H9 (cell line): ENCODE results near the gene TMEM163. TPM values are rescaled to one million over a fixed set of nuclear protein-coding genes. Genes with fewer than 3 reads are reported as not detected.

ENCODE experiments used
- DNase-seq: peaks from one replicate; pipeline ENCODE4 v3.0.0-alpha.2; 2017
- H2AFZ ChIP-seq: one replicate; pipeline ENCODE4 v1.6.1; 2013; ENCODE audit warnings: mild to moderate bottlenecking, low read length, control low read depth, moderate library complexity
- H2AK5ac ChIP-seq: 2 replicates; pipeline ENCODE4 v1.6.1; 2013; ENCODE audit warnings: low read length, control low read depth, mixed read lengths; ENCODE audit not compliant: insufficient read length
- H2BK120ac ChIP-seq: one replicate; pipeline ENCODE4 v1.6.1; 2013; ENCODE audit warnings: low read depth, mild to moderate bottlenecking, low read length, control low read depth, inconsistent platforms; ENCODE audit not compliant: poor library complexity, severe bottlenecking
- H2BK12ac ChIP-seq: 2 replicates; pipeline ENCODE4 v1.6.1; 2013; ENCODE audit warnings: low read length, control low read depth, mixed read lengths, low read depth; ENCODE audit not compliant: insufficient read length
- H2BK15ac ChIP-seq: 2 replicates; pipeline ENCODE4 v1.6.1; 2013; ENCODE audit warnings: low read depth, low read length, control low read depth
- H2BK20ac ChIP-seq: one replicate; pipeline ENCODE4 v1.6.1; 2013; ENCODE audit warnings: low read depth, mild to moderate bottlenecking, low read length, control low read depth, inconsistent platforms; ENCODE audit not compliant: poor library complexity, severe bottlenecking
- H2BK5ac ChIP-seq: 2 replicates; pipeline ENCODE4 v1.6.1; 2013; ENCODE audit warnings: low read length, control low read depth, mixed read lengths; ENCODE audit not compliant: insufficient read length
- H3K14ac ChIP-seq: 2 replicates; pipeline ENCODE4 v1.6.1; 2013; ENCODE audit warnings: low read length, control low read depth; ENCODE audit not compliant: insufficient read depth
- H3K18ac ChIP-seq: 2 replicates; pipeline ENCODE4 v1.6.1; 2013; ENCODE audit warnings: low read depth, mild to moderate bottlenecking, mixed read lengths, low read length, control low read depth; ENCODE audit not compliant: insufficient read length
- H3K23ac ChIP-seq: 2 replicates; pipeline ENCODE4 v1.6.1; 2013; ENCODE audit warnings: low read length, control low read depth, mixed read lengths, low read depth; ENCODE audit not compliant: insufficient read length
- H3K23me2 ChIP-seq: 2 replicates; pipeline ENCODE4 v1.6.1; 2013; ENCODE audit warnings: low read depth, mild to moderate bottlenecking, mixed read lengths, low read length, control low read depth; ENCODE audit not compliant: insufficient read length, poor library complexity, severe bottlenecking
- H3K27ac ChIP-seq: 2 replicates; pipeline ENCODE4 v1.5.1; 2013; ENCODE audit warnings: low read length, control low read depth, mixed read lengths, low read depth; ENCODE audit not compliant: insufficient read length
- H3K27me3 ChIP-seq: 2 replicates; pipeline ENCODE4 v1.6.1; 2013; ENCODE audit warnings: low read length, control low read depth, inconsistent platforms; ENCODE audit not compliant: insufficient read depth
- H3K4ac ChIP-seq: 2 replicates; pipeline ENCODE4 v1.6.1; 2013; ENCODE audit warnings: low read depth, mild to moderate bottlenecking, control low read depth, inconsistent platforms, low read length, moderate library complexity
- H3K4me1 ChIP-seq: 2 replicates; pipeline ENCODE4 v1.6.1; 2013; ENCODE audit warnings: low read length, control low read depth, inconsistent platforms; ENCODE audit not compliant: insufficient read depth
- H3K4me2 ChIP-seq: 2 replicates; pipeline ENCODE4 v1.6.1; 2013; ENCODE audit warnings: low read length, control low read depth, mixed read lengths; ENCODE audit not compliant: insufficient read length, insufficient read depth
- H3K56ac ChIP-seq: 2 replicates; pipeline ENCODE4 v1.6.1; 2013; ENCODE audit warnings: low read depth, mild to moderate bottlenecking, mixed read lengths, low read length, control low read depth; ENCODE audit not compliant: insufficient read length
- H3K79me1 ChIP-seq: 2 replicates; pipeline ENCODE4 v1.6.1; 2013; ENCODE audit warnings: low read depth, mild to moderate bottlenecking, moderate library complexity, low read length, control low read depth, inconsistent platforms; ENCODE audit not compliant: insufficient read depth, poor library complexity, severe bottlenecking
- H3K79me2 ChIP-seq: 2 replicates; pipeline ENCODE4 v1.6.1; 2013; ENCODE audit warnings: low read length, control low read depth, inconsistent platforms; ENCODE audit not compliant: insufficient read depth
- H3K9ac ChIP-seq: 2 replicates; pipeline ENCODE4 v1.6.1; 2013; ENCODE audit warnings: low read length, control low read depth, mixed read lengths; ENCODE audit not compliant: insufficient read length; ENCODE audit errors: extremely low read depth
- H3K9me3 ChIP-seq: one replicate; pipeline ENCODE4 v1.6.1; 2013; ENCODE audit warnings: low read depth, low read length, inconsistent platforms; ENCODE audit not compliant: control insufficient read depth
- H3T11ph ChIP-seq: one replicate; pipeline ENCODE4 v1.6.1; 2013; ENCODE audit warnings: mild to moderate bottlenecking, low read length, control low read depth, inconsistent platforms
- H4K20me1 ChIP-seq: one replicate; pipeline ENCODE4 v1.6.1; 2013; ENCODE audit not compliant: control insufficient read depth, insufficient read length, insufficient read depth
- H4K5ac ChIP-seq: 2 replicates; pipeline ENCODE4 v1.6.1; 2013; ENCODE audit warnings: low read depth, mild to moderate bottlenecking, mixed read lengths, low read length, control low read depth; ENCODE audit not compliant: insufficient read length
- H4K8ac ChIP-seq: replicated peaks from 2 replicates; pipeline ENCODE4 v1.6.1; 2013; ENCODE audit warnings: low read length, control low read depth, mixed read lengths, low read depth; ENCODE audit not compliant: insufficient read length
- H4K91ac ChIP-seq: 2 replicates; pipeline ENCODE4 v1.6.1; 2013; ENCODE audit warnings: low read depth, mild to moderate bottlenecking, moderate library complexity, mixed read lengths, low read length, control low read depth; ENCODE audit not compliant: insufficient read length
- H3K27ac Mint-ChIP-seq, 3 experiments: 2 replicates in 2 of 3; 3 replicates in 1 of 3; pipeline ENCODE4 v1.8.0; 2020 to 2021; ENCODE audit warnings: mixed read lengths in 3 of 3, mild to moderate bottlenecking in 1 of 3, moderate library complexity in 1 of 3
- H3K27me3 Mint-ChIP-seq: 2 replicates; pipeline ENCODE4 v1.8.0; 2021; ENCODE audit warnings: low read depth, mild to moderate bottlenecking, moderate library complexity, mixed read lengths
- H3K36me3 Mint-ChIP-seq, 3 experiments: 2 replicates in 2 of 3; 3 replicates in 1 of 3; pipeline ENCODE4 v1.8.0; 2020 to 2021; ENCODE audit warnings: low read depth in 3 of 3, mixed read lengths in 3 of 3; ENCODE audit not compliant: insufficient read depth in 1 of 3
- H3K4me1 Mint-ChIP-seq, 2 experiments: 2 replicates each; pipeline ENCODE4 v1.8.0; 2020; ENCODE audit warnings: mixed read lengths in 2 of 2
- H3K4me3 Mint-ChIP-seq, 2 experiments: 2 replicates in 1 of 2; 3 replicates in 1 of 2; pipeline ENCODE4 v1.8.0; 2020 to 2021; ENCODE audit warnings: mild to moderate bottlenecking in 2 of 2, mixed read lengths in 2 of 2, moderate library complexity in 1 of 2
- H3K9me3 Mint-ChIP-seq, 2 experiments: 2 replicates in 1 of 2; 3 replicates in 1 of 2; pipeline ENCODE4 v1.8.0; 2020; ENCODE audit warnings: mild to moderate bottlenecking in 2 of 2, mixed read lengths in 2 of 2, moderate library complexity in 1 of 2
- CTCF ChIP-seq: fragments of 200-600 bp; sonication (generic); conservative IDR thresholded peaks from 3 replicates; pipeline ENCODE4 v1.8.0; 2021; ENCODE audit warnings: antibody characterized with exemption, mild to moderate bottlenecking
- WGBS: extraction: QIAGEN DNeasy Blood & Tissue Kit; methylation state at CpG from one replicate; pipeline ENCODE4 v1.1.7; 2013; ENCODE audit warnings: missing lambda C conversion rate, low lambda C conversion rate, mixed read lengths; ENCODE audit not compliant: insufficient read length; ENCODE audit errors: extremely low coverage; 5-methylcytosine and 5-hydroxymethylcytosine counted together
- total RNA-seq: library from RNA; stranded (reverse); gene quantifications from 2 replicates; pipeline ENCODE4 v1.2.1, GENCODE V29; 2021

Gene TMEM163
- total RNA-seq, 1 experiment from 2014 or later = 0.39 TPM

- peak; percentile 44 for DNase-seq
- H3K79me2 ChIP-seq = no peaks in the 10 kb centered on the region
- no peak overlapping the region for H2AFZ ChIP-seq
- H4K20me1 ChIP-seq = no peaks in the 10 kb centered on the region
- H3K14ac ChIP-seq = no peak overlapping the region
- H3K4me1 ChIP-seq = no peaks in the 10 kb centered on the region
- no peak overlapping the region for H3K4ac ChIP-seq
- no peaks in the 10 kb centered on the region for H3K23me2 ChIP-seq
- H3K27ac ChIP-seq = no peak overlapping the region
- H3K23ac ChIP-seq = no peak overlapping the region
- Mint-ChIP-seq H3K36me3 (no peaks in the 10 kb centered on the region), H3K27me3 (no peaks in the 10 kb centered on the region), H3K27ac (peak overlapping the region in 1 of 3 experiments; percentile 10; a peak in 1 of 7 replicates), H3K9me3 (no peaks in the 10 kb centered on the region), H3K4me1 (peaks cover 0 to 6% of the 10 kb centered on the region in 2 experiments; a peak in 3 of 4 replicates), H3K4me3 (no peak overlapping the region)
- no CpG with 5 or more reads among the region's 11 CpGs for WGBS
- TF ChIP-seq CTCF = peak; percentile 21; the same call in 1 of the 3 replicates
- H2BK12ac ChIP-seq = no peak overlapping the region
- H2BK20ac ChIP-seq = no peak overlapping the region
- H3K4me2 ChIP-seq = no peak overlapping the region
- H3K27me3 ChIP-seq = no peaks in the 10 kb centered on the region
- H3K56ac ChIP-seq = no peak overlapping the region
- H3T11ph ChIP-seq = no peak overlapping the region
- H4K8ac ChIP-seq = no peak overlapping the region
- H3K9me3 ChIP-seq = no peaks in the 10 kb centered on the region
- H2BK120ac ChIP-seq = no peak overlapping the region
- H2BK15ac ChIP-seq = no peak overlapping the region
- H4K91ac ChIP-seq = no peak overlapping the region
- H2AK5ac ChIP-seq = no peak overlapping the region
- no peaks in the 10 kb centered on the region for H3K79me1 ChIP-seq
- no peak overlapping the region for H4K5ac ChIP-seq
- H2BK5ac ChIP-seq = no peak overlapping the region
- H3K18ac ChIP-seq = no peak overlapping the region
- no peak overlapping the region for H3K9ac ChIP-seq
These were observed 228.9 kb downstream of the TMEM163 start for GRCh38 chr2:134489732-134490384.
